ENCODE measurements around the gene DGCR8.

Gene DGCR8

GRCh38 chr22:20121856-20122415 lies 41.9 kb downstream of the DGCR8 start:
- Histone ChIP-seq H3K4me1 (peaks cover 8% of the 10 kb centered on the region), H3K4me3 (ENCODE audit: low read depth, low read length) (no peak overlapping the region), H3K27me3 (no peaks in the 10 kb centered on the region), H3K36me3 (peaks cover 83% of the 10 kb centered on the region), H3K9me3 (no peaks in the 10 kb centered on the region)
- DNase-seq, result no peak
- no peak for TF ChIP-seq CTCF (IDR thresholded peaks at IDR 0.05; ENCODE audit: low read depth, low read length)

- TF ChIP-seq CTCF (IDR thresholded peaks at IDR 0.05; ENCODE audit: low read depth, low read length), result no peak
- Histone ChIP-seq H3K27me3 (no peaks in the 10 kb centered on the region), H3K4me3 (ENCODE audit: low read depth, low read length) (no peak overlapping the region), H3K9me3 (no peaks in the 10 kb centered on the region), H3K4me1 (peaks cover 8% of the 10 kb centered on the region), H3K36me3 (peaks cover 82% of the 10 kb centered on the region)
- no peak for DNase-seq
These were observed 43.5 kb downstream of the DGCR8 start for GRCh38 chr22:20123366-20124082.

DNA sequence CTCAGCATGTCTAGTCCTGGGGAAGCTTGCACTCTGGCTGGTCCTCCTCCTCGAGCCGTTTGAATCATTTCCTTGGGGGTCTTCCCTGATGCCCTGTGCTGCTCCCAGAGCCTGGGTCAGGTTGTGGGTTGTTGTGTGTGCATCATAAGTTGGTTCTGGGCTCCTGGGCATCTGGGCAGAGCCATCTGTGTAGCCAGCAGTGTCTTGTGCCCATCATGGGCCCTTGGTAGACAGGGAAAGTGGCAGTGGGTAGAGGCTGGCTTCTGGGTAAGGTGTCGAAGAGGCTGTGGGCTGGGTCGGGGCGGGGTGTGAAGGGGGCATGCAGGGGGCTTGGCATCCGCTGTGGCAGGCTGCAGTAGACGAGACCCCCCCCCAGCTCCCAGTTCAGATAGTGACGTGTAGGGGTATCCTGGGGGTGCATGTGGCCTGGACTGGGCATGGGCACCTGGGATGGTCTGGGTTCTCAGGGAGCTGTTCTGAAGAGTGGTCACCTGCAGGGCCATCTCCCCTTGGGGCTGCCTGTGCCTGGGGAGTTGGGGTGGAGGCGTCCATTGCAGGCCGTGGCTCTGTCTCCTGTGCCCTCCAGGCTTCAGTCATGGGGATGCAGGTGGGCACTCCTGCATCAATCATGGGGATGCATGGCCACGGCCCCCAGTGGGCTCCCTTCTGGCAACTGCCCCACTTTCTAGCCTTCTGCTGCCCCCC lies 44.2 kb downstream of the DGCR8 start:
- Histone ChIP-seq H3K27me3 (no peaks in the 10 kb centered on the region), H3K4me3 (ENCODE audit: low read depth, low read length) (no peak overlapping the region), H3K4me1 (peaks cover 4% of the 10 kb centered on the region), H3K36me3 (peaks cover 75% of the 10 kb centered on the region), H3K9me3 (no peaks in the 10 kb centered on the region)
- DNase-seq, result no peak
- no peak for TF ChIP-seq CTCF (IDR thresholded peaks at IDR 0.05; ENCODE audit: low read depth, low read length)

GRCh38 chr22:20125201-20126174 lies 45.4 kb downstream of the DGCR8 start:
- no peak for DNase-seq
- no peaks in the 10 kb centered on the region for H3K9me3 ChIP-seq
- H3K4me3 ChIP-seq (ENCODE audit: low read depth, low read length), result no peak overlapping the region
- H3K27me3 ChIP-seq, result no peaks in the 10 kb centered on the region
- peaks cover 7% of the 10 kb centered on the region; the same call in 1 of the 2 replicates for H3K4me1 ChIP-seq
- peaks cover 62% of the 10 kb centered on the region for H3K36me3 ChIP-seq
- no peak for TF ChIP-seq CTCF (IDR thresholded peaks at IDR 0.05; ENCODE audit: low read depth, low read length)

GRCh38 chr22:20126284-20127029 lies 46.4 kb downstream of the DGCR8 start:
- no peaks in the 10 kb centered on the region for H3K9me3 ChIP-seq
- no peak for TF ChIP-seq CTCF (IDR thresholded peaks at IDR 0.05; ENCODE audit: low read depth, low read length)
- no peaks in the 10 kb centered on the region for H3K27me3 ChIP-seq
- peaks cover 54% of the 10 kb centered on the region for H3K36me3 ChIP-seq
- peak; percentile 65 for DNase-seq
- no peak overlapping the region for H3K4me3 ChIP-seq (ENCODE audit: low read depth, low read length)
- peaks cover 7% of the 10 kb centered on the region; the same call in 1 of the 2 replicates for H3K4me1 ChIP-seq
